Activated CD8-positive, alpha-beta memory T cell treated with anti-CD3 and anti-CD28 coated beads, Interleukin-2, amount 50 U/mL, for 24 hours (primary cell): ENCODE data around the gene MXRA7.

Source experiments
- DNase-seq: peaks from one replicate; pipeline ENCODE4 v3.0.0-alpha.2; 2020; ENCODE audit errors: extremely low read depth

The MXRA7 gene

DNA sequence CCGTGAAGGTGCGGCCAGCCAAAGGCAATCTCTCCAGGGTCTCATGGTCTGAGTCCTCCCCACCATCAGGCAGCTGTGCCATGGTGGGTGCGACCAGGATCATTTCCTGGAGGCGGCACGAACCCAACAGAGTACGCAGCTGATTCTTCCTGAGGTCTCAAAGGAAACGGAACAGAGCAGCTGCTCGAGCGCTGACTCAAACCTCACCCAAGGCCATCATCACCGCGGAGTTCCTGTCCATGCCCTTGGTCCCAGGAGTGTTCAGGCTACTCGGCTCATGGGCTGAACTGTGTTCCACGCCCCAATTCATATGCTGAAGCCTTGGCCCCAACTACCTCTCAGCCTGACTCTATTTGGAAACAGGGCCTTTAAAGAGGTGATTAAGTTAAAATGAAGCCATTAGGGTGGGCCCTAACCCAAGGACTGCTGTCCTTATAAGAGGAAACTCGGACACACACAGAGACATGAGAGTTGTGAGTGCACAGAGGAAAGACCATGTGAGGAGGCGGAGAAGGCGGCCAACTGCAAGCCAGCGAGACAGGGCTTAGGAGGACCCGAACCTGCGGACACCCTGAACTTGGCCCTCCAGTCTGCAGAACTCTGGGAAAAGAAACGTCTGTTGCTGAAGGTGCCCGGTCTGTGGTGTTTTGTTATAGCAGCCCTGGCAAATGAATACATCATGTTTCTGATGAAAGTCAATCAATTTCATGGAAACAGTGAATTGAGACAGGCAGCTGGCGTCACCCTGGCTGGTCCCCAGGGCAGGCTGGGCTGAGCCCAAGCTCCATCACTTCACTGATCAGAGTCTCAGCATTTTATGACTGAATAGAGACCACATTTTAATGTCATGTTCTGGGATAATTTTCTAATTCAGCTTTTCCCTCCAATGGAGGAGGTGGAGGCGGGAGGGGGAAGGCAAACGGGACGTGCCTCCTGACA is 13.7 kb downstream of the MXRA7 start:
- DNase-seq = no peak

DNA sequence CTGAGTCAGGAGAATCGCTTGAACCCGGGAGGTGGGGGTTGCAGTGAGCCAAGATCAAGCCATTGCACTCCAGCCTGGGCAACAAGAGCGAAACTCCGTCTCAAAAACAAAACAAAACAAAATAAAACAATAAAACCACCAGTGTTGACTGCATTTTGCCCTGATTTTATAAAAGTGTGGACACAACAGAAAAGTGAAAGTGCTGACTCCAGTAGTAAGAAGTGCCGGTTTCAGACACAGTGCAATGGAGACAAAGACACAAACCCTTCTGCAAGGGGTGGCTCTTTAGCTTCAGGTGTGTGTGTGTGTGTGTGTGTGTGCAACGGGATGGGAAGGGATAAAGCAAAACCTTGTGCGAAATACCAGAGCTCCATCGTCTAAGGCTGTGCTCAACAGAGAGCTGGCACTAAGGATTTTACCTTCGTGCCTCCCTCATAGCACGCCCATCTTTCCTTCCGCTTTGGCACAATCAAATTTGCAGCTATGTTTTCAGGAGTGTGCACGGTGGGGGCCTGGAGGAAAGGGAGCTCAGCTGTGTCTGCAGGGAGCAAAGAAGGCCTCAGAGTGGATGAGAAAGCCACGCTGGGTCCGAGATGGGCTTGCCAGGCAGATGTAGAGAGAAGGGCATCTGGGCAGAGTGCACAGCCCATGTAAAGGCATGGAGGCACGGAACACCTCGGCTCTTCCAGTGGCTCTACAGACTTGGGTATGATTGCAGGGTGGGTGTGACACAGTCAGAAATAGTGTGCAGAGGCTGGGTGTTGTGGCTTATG is 15.5 kb downstream of the MXRA7 start:
- no peak for DNase-seq

DNA sequence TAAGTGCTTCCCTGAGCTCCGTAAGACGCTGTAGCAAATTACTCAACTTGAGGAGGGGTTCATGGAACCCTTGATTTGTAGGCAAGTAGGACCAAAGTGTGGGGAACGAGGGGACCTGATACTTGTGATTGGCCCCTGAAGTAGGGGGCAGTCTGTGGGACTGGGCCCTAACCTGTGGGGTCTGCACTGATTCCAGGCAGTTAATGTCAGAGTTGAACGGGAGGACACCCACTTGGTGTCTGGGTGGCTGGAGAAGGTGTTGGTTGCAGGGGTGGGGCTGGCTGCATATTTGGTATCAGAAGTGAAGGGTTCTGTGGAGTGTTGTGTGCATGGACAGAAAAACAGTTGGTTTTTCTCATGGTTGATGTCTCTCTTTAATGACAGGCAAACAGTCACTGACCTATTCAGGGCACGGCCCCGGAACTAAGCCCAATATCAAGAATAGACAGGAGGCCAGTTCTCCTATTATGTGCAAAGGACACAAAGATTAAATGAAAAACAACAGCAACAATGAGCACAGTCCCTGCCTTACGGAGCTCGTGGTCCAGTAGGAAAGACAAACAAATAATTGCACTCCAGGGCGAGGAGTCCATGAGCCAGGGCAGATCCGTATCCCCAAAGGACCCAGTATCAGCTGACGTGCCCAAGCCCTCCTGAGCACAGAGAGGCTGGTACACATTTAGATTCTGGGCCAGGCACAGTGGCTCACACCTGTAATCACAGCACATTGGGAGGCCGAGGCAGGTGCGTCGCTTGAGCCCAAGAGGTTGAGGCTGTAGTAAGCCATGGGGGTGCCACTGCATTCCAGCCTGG is 19.2 kb downstream of the MXRA7 start:
- DNase-seq = no peak

DNA sequence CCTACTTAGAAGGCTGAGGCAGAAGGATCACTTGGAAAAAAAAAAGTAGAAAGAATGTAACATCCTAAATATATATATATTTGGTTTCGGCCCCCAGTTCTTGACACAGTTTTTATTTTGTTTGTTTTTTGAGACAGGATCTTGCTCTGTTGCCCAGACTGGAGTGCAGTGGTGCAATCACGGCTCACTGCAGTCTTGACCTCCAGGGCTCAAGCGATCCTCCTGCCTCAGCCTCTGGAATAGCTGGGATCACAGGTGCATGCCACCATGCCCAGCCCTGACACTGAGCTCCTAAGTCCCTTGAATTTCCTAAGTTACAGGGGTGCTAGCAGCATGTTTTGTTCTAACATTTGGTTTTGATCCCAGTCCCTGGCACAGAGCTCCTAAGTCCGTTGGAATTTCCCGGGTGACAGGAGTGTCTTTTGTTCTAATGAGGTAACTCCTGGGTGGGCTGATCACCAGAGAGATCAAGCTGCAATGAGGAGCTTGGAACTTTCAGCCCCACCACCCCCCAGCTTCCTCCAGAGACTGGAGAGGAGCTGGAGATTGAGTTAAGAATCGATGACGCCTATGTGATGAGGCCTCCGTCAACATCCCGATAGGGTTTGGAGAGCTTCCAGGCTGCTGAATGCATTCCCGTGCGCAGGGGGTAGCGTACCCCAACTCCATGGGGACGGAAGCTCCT is 20.0 kb downstream of the MXRA7 start:
- DNase-seq = no peak

DNA sequence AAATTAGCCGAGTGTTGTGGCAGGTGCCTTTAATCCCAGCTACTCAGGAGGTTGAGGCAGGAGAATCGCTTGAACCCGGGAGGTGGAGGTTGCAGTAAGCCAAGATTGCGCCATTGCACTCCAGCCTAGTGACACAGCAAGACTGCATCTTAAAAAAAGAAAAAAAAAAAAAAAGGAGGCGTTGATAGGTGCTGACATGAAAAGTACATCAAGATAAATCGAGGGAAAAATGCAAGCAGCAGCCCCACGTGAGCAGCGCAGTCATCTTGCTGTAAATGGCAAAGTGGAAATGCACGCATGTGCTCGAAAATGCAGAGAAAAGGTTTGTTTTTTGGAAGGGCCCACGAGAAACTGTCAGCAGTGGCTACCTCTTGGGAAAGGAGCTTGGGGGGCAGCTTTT is 20.9 kb downstream of the MXRA7 start:
- no peak for DNase-seq

DNA sequence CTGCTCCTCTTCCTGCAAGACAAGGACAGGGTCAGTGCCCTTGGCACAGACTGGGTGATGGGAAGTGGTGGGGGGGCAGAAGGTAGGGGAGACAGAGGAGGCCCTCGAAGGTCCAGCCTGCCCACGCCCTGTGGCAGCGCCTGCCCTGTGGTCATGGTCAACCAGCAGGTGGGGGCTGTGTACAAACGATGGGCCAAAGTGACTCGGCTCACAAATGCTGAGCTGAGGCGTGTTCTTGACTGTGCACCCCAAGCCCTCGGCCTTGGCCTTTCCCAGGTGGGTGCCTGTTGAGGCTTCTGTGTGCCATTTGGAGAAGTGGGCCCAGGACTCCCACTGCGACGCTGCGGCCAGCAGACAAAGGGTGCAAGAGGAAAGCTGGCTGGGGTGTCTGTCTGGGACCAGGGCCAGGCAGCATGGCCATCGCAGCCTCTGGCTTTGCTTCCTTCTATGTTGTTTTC is 22.6 kb downstream of the MXRA7 start:
- no peak for DNase-seq

DNA sequence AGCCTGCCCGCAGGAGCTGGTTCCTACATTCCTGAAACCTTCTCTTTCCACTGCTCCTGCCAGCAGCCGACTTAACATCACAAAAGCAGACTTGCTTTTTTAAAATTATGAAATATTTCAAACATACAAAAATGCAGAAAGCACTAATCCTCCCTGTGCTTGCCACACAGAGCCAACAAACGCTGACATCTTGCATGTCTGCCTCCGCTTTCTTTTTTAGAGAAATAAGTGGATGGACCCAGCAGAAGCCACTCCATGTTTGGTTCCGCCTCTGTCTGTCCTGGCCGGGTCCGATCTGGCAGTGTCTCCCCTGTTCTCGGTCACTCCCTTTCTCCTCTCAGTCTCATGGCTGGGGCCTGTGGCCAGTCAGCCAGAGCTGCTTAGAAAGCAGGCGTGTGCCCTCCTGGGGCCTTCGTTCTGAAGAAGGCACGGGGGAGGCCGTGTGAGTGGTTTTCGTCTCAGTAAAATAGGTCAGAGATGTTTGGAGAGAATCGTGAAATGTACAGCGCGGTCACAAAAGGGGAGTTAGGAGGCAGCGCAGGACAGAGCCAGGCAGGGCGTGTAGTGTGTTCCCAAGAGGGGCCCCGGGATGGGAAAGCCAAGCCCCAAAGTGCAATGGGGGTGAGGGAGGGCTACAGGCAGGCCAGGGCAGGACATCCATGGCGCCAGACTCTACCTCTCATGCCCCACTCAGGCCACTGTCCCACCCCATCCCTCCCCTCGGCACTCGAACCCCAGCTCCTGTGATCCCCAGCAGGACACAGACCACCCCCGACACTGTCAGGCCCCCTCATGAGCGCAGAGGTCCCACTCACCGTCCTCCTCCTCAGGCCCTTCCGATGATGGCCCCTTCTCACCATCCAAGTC is 23.2 kb downstream of the MXRA7 start:
- DNase-seq = no peak

DNA sequence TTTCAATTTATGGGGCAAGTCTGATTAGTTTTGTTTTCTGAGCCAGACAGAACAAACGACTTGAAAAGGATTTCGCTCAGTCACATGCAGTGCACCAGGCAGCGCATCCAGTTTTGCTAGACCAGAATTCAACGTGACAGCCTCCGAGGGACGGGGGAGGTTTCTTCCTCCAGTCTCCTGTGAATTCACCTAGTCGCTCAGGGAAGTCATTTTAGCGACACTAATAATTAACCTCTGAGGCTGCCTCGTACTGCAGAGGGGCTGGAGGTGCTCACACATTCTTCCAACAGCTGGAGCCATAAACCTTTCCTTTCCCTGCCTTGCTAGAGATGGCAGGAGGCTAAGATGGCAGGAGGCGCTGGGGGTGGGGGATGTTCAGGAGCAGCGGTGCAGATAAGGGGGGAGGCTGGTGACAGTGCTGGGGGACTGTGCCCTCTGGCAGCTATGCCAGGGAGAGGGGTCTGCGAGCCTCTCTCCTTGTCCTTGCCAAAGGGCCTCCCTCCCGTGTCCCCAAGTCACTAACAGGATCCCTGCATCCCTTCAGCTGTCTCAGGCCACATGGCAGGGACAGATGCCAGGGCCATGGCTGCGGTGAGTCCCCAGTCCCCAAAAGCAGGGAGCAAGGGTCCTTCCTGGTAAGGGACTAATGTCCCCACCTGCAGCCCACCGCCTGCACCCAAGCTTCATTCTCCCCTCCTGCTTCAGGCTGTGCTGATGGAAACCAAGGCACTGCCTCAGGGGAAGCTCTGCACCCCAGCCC is 24.0 kb downstream of the MXRA7 start:
- DNase-seq = no peak

DNA sequence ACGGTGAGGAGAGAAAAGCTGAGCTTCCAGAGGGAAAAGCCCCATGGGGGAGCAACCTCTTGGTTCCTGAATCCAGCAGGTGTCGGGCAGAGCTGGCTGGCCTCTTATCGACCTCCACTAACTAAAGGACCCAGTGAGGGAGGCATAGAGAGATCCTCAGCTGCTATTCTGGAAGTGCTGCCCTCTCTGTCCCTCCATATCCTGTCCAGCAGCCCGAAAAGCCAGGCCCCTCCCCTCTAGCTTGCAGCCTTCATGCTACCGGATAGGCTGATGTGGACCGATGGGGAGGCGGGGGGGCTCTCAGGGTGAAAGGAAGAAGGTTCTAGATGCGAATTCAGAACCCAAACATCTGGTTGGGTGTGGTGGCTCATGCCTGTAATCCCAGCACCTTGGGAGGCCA is 24.9 kb downstream of the MXRA7 start:
- no peak for DNase-seq

DNA sequence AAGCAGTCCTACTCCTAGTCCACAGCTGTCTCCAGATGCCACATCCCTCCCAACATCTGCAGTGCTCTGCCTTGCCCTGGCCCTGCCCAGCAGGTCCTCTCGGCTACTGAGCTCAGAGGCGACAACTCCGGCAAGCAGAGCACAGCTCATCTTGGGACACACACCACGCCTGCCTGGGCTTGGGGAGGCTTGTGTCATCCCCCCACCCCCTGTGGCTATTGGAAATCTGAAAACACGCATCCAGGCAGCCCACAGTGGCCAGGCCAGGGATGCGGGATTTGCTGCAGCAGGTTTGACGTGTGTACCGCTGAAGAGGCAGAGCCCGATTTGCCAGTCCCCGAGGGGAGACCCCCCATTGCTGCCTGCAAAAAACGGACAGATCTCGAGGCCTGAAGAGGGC is 25.4 kb downstream of the MXRA7 start:
- no peak for DNase-seq

DNA sequence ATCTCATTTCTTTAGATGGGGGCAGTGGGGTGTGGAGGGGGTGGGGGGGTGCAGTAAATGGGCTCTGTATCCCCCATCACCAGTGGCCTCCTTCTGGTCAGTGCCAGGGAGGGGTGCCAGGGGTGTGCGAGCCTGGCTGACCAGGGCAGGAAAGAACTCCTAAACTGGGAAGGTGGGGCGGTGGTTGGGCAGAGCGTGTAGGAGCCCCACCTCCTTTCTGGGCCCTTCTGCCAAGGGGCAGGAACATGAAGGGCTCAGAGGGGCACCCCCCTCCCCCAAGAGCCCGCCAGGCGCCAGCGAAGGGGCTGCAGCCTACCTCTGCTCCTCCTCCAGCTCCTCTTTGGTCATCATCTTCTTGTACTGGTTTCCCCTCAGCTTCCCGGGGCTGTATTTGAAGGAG is 26.0 kb downstream of the MXRA7 start:
- DNase-seq = no peak

DNA sequence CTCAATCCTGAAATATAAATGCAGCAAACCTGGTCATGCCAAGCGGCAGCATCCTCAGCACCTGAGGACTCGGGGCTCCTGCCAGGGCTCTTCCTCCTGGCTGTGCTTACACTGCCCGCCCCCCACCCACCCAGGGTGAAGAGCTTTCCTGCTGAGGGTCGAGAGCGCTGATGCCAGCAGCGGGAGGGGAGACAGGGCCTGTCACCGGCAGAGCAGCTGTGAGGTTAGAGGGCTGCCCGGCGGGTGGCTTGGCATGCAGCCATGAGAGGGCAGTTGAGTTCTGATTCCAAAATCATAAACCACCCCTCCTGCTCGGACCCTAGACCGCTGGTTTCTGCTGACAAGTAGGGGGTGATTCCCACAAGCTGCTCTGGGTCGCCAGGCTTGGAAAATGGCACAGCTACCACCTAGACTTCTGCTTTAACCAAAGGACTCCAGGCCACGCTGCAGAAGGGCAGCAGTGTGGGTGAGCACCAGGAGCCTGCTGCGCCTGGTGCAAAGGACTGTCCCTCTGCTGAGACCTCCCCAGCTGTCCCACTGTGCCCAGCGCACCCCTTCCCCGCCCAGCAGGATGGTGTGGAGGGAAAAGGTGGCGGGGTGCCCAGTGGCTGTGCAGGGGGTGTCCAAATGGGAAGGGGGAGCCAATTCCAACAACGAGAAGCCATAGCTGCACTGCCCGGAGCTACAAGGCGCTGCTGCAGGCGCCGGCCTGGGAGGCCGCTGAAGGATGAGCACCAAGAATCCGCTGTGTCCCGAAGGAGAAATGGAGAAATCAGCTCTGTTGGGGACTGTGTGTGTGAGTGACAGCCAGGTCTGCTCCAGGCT is 26.6 kb downstream of the MXRA7 start:
- no peak for DNase-seq

DNA sequence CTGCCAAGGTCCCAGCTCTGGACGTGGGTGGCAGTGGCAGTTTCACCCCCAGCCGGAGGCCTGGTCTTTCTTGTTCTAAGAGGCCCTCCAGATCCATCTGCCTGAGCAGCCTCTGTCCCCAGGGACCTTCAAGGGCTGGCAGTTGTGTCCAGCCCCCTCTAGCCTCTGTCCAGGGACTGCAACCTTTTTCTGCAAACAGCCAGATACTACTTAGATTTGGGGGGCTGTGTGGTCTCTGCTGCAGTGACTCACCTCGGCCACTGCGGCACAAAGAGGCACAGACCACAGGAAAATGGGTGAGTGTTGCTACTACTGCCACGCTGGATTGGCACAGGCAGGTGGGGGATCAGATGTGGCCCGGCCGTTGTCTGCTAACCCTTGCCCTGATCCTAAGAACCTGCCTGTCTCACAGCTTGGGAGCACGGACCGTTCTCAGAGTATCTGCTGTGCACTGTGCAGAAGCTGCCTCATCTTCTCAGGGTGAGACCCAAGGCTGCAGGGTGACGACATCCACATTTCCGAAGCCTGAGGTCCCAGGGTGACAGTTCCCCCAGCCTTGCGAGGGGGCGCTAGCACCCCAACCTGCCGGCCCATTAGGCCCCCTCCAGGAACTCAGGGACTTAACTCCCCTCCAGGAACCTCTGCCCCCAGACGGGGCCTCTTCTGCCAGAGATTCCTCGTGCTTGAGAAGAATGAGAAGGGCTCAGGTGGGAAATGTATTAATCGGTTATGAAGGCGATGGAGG is 27.6 kb downstream of the MXRA7 start:
- DNase-seq = no peak

DNA sequence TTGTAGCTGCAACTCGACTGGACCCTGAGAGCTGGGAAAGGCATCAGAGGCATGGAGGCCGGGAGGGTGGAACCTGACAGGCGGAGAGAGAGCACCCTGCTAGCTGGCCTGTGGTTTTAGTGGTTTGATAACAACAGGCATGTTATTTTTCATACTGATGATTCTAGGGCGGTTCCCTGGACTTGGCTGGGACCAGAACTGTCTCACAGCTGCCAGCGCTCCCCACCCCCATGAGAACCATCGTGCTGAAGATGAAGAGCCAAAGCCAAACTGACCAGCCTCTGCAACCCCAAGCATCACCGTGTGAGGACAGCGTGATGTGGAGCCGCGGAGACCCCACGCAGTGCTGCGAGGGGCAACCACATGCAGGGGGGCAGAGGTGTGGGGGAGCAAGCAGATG is 28.5 kb downstream of the MXRA7 start:
- no peak for DNase-seq

DNA sequence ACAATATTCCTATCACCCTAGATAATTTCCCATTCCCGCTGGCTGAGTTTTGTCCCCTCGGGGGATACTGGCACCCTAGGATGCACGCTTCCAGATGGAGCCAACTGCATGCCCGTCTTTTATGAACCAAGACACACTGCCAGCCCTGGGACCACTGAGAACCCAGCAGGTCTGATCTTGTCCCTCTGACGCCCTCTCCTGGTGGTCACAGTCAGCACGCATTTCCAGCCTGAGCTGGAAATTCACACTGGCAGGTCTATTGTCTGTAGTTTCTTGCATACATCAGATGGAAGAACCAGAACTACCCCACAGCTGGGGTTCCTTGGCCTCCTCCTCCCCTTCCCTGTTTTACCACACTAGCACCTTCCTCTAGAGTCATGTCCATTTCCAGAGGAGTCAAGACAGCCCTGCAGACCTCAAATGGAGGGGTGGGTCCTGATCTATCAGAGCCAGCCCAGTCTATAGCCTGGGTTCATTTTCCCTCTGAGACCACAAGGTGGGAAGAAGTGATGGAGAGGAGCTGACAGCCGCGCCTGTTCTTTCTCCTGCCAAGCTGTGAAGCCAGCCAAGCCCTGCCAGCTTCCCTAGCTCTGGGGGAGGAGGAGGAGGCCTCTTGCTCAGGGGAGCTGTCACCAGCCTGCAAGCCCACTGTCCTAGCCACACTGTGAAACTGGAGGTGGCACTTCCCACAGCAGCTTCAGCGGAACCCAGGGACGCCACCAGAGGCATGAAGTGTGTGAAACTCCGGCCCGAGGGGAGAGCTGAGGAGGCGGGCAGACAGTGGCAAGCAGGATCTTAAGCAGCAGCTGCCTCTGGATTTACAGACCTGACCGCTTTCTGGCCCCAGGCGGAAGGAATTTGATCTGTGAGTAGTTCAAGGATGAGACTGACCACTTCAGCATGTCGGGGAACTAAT is 29.3 kb downstream of the MXRA7 start:
- DNase-seq = peak; percentile 15

DNA sequence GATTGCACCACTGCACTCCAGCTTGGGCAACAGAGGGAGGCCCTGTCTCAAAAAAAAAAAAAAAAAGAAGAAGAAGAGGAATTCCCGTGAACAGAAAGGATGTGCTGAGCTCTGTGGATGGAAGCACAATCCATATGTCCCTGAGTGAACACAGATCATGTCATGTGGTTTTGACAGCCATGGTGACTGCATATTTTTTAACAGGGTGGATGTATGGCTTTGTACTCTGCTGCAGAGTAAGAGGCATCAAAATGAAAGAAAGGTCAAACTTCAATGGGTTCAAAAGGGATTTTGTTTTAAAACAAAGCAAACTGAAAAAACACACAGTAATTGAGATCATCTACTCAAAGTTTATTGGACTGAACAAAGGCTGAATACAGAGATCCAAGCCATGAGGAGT is 31.5 kb downstream of the MXRA7 start:
- no peak for DNase-seq

DNA sequence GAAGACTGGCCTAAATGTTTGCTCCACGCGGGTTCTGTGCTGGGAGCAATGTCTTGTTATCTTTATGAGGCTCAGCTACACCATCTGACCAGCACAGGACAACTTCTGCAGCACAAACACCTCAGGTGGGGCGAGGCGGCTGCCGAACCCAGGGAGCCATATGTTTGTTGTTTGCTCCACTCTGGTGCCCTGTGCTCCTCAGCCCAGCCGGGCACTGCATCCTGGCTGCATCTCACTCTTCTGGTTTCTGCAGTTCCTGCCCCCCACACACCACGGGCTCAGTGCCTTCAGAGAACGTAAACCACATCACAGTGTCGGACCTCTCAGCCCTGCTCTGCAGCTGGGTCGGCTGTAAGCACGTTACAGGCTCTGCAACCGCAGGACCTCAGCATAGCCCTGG is 32.4 kb downstream of the MXRA7 start:
- DNase-seq = no peak
